HEK293 (cell line): ENCODE measurements around the gene HSD17B2.

Experiments
- CTCF ChIA-PET: fragments of 350-600 bp; formaldehyde crosslinking; extraction: SDS; loops from one replicate; lab custom pipeline; 2021; ENCODE audit warnings: antibody characterized with exemption; lab: Yijun Ruan, JAX
- POLR2A ChIA-PET: fragments of 300-600 bp; formaldehyde crosslinking; extraction: SDS; loops from one replicate; lab custom pipeline; 2020; ENCODE audit warnings: antibody characterized with exemption, inconsistent platforms; lab: Yijun Ruan, JAX
- H3K27ac ChIP-seq: fragments of 200-500 bp; sonication (Bioruptor generic); 2 replicates; pipeline ENCODE4 v1.5.1; 2014; ENCODE audit warnings: low read depth, low read length, control low read depth, inconsistent platforms; ENCODE audit errors: extremely low read depth
- H3K36me3 ChIP-seq, 2 experiments: fragments of 200-500 bp in 1 of 2; sonication (Bioruptor generic) in 1 of 2; 1 replicate in 1 of 2; 2 replicates in 1 of 2; pipeline ENCODE4 v1.5.1; 2014 to 2017; ENCODE audit warnings: inconsistent platforms in 2 of 2, low read length in 2 of 2; ENCODE audit not compliant: control insufficient read depth in 2 of 2, insufficient read depth in 1 of 2
- H3K4me1 ChIP-seq: fragments of 200-500 bp; sonication (Bioruptor generic); 2 replicates; pipeline ENCODE4 v1.5.1; 2014; ENCODE audit warnings: mild to moderate bottlenecking, low read length, inconsistent platforms; ENCODE audit not compliant: control insufficient read depth, insufficient read depth
- H3K4me3 ChIP-seq: 2 replicates; pipeline ENCODE4 v1.5.1; 2011; ENCODE audit warnings: low read depth, mild to moderate bottlenecking, control low read depth, low read length, moderate library complexity
- H3K9me3 ChIP-seq: fragments of 200-500 bp; sonication (Bioruptor generic); 2 replicates; pipeline ENCODE4 v1.5.1; 2014; ENCODE audit warnings: low read depth, low read length, inconsistent platforms; ENCODE audit not compliant: control insufficient read depth, insufficient read depth
- IKZF3 ChIP-seq: fragments of 450-650 bp; IDR thresholded peaks from 2 replicates; pipeline ENCODE4 v1.5.0; 2018; ENCODE audit warnings: missing biosample characterization, mild to moderate bottlenecking, missing genetic modification characterization, moderate library complexity
- OVOL3 ChIP-seq: fragments of 450-650 bp; formaldehyde crosslinking; IDR thresholded peaks from 2 replicates; pipeline ENCODE4 v1.5.1; 2016; ENCODE audit warnings: missing biosample characterization, missing genetic modification characterization
- REPIN1 ChIP-seq: fragments of 450-650 bp; formaldehyde crosslinking; IDR thresholded peaks from 2 replicates; pipeline ENCODE4 v1.5.1; 2017; ENCODE audit warnings: missing biosample characterization, missing genetic modification characterization, low read depth
- ZNF10 ChIP-seq: fragments of 450-650 bp; formaldehyde crosslinking; IDR thresholded peaks from 2 replicates; pipeline ENCODE4 v1.5.1; 2017; ENCODE audit warnings: missing biosample characterization, missing genetic modification characterization
- ZNF16 ChIP-seq: fragments of 450-650 bp; formaldehyde crosslinking; IDR thresholded peaks from 2 replicates; pipeline ENCODE4 v1.5.1; 2016; ENCODE audit warnings: low read depth, missing biosample characterization, missing genetic modification characterization
- ZNF214 ChIP-seq: fragments of 450-650 bp; formaldehyde crosslinking; IDR thresholded peaks from 2 replicates; pipeline ENCODE4 v1.5.1; 2017; ENCODE audit warnings: missing biosample characterization, mild to moderate bottlenecking, missing genetic modification characterization, borderline replicate concordance
- ZNF510 ChIP-seq: fragments of 450-650 bp; formaldehyde crosslinking; IDR thresholded peaks from 2 replicates; pipeline ENCODE4 v1.5.1; 2018; ENCODE audit warnings: mild to moderate bottlenecking, missing genetic modification characterization, missing biosample characterization; ENCODE audit not compliant: insufficient replicate concordance
- ZNF600 ChIP-seq: fragments of 450-650 bp; formaldehyde crosslinking; IDR thresholded peaks from 2 replicates; pipeline ENCODE4 v1.5.1; 2016; ENCODE audit warnings: missing biosample characterization, missing genetic modification characterization
- ZNF621 ChIP-seq: fragments of 450-650 bp; formaldehyde crosslinking; IDR thresholded peaks from 2 replicates; pipeline ENCODE4 v1.5.1; 2017; ENCODE audit warnings: missing biosample characterization, missing genetic modification characterization
- ZNF785 ChIP-seq: fragments of 450-650 bp; formaldehyde crosslinking; IDR thresholded peaks from 2 replicates; pipeline ENCODE4 v1.5.1; 2016; ENCODE audit warnings: missing biosample characterization, missing genetic modification characterization
- ZNF792 ChIP-seq: fragments of 450-650 bp; formaldehyde crosslinking; IDR thresholded peaks from 2 replicates; pipeline ENCODE4 v1.5.1; 2016; ENCODE audit warnings: missing biosample characterization, missing genetic modification characterization
- TF ChIP-seq, protein P1 (sequence below): fragments of 450-650 bp; formaldehyde crosslinking; IDR thresholded peaks from 2 replicates; pipeline ENCODE4 v1.5.1; 2016; ENCODE audit warnings: missing biosample characterization, missing genetic modification characterization, borderline replicate concordance
- TF ChIP-seq, protein P2 (sequence below): fragments of 450-650 bp; IDR thresholded peaks from 2 replicates; pipeline ENCODE4 v1.5.1; 2018; ENCODE audit warnings: missing biosample characterization, missing genetic modification characterization
- TF ChIP-seq, protein P3 (sequence below): fragments of 450-650 bp; formaldehyde crosslinking; IDR thresholded peaks from 2 replicates; pipeline ENCODE4 v1.5.1; 2016; ENCODE audit warnings: missing biosample characterization, missing genetic modification characterization, borderline replicate concordance
- TF ChIP-seq, protein P4 (sequence below): fragments of 450-650 bp; formaldehyde crosslinking; IDR thresholded peaks from 2 replicates; pipeline ENCODE4 v1.5.1; 2016; ENCODE audit warnings: missing biosample characterization, missing genetic modification characterization
- TF ChIP-seq, protein P5 (sequence below): fragments of 450-650 bp; formaldehyde crosslinking; IDR thresholded peaks from 2 replicates; pipeline ENCODE4 v1.5.1; 2016; ENCODE audit warnings: missing biosample characterization, missing genetic modification characterization
- TF ChIP-seq, protein P6 (sequence below): fragments of 450-650 bp; formaldehyde crosslinking; IDR thresholded peaks from 2 replicates; pipeline ENCODE4 v1.5.0; 2017; ENCODE audit warnings: missing biosample characterization, missing genetic modification characterization, borderline replicate concordance
- TF ChIP-seq, protein P7 (sequence below): fragments of 450-650 bp; formaldehyde crosslinking; conservative IDR thresholded peaks from 2 replicates; pipeline ENCODE4 v1.5.1; 2016; ENCODE audit warnings: low read depth, missing biosample characterization, missing genetic modification characterization

HSD17B2 gene

DNA sequence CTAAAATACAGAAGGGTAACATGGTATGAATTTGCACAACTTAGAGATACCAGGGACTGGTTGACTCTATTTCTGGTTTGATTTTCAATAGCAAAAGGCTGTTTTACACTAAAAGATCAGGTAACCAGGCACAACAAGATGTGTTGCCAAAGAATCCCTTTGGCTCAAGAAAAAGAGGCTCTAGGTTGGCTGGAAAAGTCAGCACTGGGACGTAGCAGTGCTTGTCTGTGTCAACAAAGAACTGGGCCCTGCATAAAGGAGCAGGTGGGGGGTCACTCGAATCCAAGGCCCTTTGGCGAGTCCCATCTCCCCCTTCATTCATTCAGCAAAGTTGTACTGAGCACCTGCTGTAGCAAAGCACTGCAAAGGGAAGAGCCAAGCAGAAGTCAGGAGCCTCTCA, 42.2 kb upstream of the HSD17B2 start:
- TF ChIP-seq OVOL3 (no peak), ZNF792 (tag by site-specific recombination) (no peak), REPIN1 (tag by site-specific recombination) (no peak), ZNF621 (tag by site-specific recombination) (no peak), ZNF600 (tag by site-specific recombination) (no peak), ZNF10 (tag by site-specific recombination) (no peak), ZNF510 (tag by site-specific recombination) (no peak), IKZF3 (tag by site-specific recombination) (no peak), ZNF785 (no peak), ZNF214 (no peak), ZNF16 (tag by site-specific recombination) (no peak)
- TF ChIP-seq, protein P1, sequence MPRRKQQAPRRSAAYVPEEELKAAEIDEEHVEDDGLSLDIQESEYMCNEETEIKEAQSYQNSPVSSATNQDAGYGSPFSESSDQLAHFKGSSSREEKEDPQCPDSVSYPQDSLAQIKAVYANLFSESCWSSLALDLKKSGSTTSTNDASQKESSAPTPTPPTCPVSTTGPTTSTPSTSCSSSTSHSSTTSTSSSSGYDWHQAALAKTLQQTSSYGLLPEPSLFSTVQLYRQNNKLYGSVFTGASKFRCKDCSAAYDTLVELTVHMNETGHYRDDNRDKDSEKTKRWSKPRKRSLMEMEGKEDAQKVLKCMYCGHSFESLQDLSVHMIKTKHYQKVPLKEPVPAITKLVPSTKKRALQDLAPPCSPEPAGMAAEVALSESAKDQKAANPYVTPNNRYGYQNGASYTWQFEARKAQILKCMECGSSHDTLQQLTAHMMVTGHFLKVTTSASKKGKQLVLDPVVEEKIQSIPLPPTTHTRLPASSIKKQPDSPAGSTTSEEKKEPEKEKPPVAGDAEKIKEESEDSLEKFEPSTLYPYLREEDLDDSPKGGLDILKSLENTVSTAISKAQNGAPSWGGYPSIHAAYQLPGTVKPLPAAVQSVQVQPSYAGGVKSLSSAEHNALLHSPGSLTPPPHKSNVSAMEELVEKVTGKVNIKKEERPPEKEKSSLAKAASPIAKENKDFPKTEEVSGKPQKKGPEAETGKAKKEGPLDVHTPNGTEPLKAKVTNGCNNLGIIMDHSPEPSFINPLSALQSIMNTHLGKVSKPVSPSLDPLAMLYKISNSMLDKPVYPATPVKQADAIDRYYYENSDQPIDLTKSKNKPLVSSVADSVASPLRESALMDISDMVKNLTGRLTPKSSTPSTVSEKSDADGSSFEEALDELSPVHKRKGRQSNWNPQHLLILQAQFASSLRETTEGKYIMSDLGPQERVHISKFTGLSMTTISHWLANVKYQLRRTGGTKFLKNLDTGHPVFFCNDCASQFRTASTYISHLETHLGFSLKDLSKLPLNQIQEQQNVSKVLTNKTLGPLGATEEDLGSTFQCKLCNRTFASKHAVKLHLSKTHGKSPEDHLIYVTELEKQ (tag by site-specific recombination), result no peak
- TF ChIP-seq, protein P2, sequence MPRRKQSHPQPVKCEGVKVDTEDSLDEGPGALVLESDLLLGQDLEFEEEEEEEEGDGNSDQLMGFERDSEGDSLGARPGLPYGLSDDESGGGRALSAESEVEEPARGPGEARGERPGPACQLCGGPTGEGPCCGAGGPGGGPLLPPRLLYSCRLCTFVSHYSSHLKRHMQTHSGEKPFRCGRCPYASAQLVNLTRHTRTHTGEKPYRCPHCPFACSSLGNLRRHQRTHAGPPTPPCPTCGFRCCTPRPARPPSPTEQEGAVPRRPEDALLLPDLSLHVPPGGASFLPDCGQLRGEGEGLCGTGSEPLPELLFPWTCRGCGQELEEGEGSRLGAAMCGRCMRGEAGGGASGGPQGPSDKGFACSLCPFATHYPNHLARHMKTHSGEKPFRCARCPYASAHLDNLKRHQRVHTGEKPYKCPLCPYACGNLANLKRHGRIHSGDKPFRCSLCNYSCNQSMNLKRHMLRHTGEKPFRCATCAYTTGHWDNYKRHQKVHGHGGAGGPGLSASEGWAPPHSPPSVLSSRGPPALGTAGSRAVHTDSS (tag by site-specific recombination), result no peak
- TF ChIP-seq, protein P3, sequence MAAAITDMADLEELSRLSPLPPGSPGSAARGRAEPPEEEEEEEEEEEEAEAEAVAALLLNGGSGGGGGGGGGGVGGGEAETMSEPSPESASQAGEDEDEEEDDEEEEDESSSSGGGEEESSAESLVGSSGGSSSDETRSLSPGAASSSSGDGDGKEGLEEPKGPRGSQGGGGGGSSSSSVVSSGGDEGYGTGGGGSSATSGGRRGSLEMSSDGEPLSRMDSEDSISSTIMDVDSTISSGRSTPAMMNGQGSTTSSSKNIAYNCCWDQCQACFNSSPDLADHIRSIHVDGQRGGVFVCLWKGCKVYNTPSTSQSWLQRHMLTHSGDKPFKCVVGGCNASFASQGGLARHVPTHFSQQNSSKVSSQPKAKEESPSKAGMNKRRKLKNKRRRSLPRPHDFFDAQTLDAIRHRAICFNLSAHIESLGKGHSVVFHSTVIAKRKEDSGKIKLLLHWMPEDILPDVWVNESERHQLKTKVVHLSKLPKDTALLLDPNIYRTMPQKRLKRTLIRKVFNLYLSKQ (tag by site-specific recombination), result no peak
- TF ChIP-seq, protein P4, sequence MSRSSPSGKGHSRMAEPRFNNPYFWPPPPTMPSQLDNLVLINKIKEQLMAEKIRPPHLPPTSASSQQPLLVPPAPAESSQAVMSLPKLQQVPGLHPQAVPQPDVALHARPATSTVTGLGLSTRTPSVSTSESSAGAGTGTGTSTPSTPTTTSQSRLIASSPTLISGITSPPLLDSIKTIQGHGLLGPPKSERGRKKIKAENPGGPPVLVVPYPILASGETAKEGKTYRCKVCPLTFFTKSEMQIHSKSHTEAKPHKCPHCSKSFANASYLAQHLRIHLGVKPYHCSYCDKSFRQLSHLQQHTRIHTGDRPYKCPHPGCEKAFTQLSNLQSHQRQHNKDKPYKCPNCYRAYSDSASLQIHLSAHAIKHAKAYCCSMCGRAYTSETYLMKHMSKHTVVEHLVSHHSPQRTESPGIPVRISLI, result no peak
- TF ChIP-seq, protein P5, sequence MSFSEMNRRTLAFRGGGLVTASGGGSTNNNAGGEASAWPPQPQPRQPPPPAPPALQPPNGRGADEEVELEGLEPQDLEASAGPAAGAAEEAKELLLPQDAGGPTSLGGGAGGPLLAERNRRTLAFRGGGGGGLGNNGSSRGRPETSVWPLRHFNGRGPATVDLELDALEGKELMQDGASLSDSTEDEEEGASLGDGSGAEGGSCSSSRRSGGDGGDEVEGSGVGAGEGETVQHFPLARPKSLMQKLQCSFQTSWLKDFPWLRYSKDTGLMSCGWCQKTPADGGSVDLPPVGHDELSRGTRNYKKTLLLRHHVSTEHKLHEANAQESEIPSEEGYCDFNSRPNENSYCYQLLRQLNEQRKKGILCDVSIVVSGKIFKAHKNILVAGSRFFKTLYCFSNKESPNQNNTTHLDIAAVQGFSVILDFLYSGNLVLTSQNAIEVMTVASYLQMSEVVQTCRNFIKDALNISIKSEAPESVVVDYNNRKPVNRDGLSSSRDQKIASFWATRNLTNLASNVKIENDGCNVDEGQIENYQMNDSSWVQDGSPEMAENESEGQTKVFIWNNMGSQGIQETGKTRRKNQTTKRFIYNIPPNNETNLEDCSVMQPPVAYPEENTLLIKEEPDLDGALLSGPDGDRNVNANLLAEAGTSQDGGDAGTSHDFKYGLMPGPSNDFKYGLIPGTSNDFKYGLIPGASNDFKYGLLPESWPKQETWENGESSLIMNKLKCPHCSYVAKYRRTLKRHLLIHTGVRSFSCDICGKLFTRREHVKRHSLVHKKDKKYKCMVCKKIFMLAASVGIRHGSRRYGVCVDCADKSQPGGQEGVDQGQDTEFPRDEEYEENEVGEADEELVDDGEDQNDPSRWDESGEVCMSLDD, result no peak
- TF ChIP-seq, protein P6, sequence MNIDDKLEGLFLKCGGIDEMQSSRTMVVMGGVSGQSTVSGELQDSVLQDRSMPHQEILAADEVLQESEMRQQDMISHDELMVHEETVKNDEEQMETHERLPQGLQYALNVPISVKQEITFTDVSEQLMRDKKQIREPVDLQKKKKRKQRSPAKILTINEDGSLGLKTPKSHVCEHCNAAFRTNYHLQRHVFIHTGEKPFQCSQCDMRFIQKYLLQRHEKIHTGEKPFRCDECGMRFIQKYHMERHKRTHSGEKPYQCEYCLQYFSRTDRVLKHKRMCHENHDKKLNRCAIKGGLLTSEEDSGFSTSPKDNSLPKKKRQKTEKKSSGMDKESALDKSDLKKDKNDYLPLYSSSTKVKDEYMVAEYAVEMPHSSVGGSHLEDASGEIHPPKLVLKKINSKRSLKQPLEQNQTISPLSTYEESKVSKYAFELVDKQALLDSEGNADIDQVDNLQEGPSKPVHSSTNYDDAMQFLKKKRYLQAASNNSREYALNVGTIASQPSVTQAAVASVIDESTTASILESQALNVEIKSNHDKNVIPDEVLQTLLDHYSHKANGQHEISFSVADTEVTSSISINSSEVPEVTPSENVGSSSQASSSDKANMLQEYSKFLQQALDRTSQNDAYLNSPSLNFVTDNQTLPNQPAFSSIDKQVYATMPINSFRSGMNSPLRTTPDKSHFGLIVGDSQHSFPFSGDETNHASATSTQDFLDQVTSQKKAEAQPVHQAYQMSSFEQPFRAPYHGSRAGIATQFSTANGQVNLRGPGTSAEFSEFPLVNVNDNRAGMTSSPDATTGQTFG (tag by site-specific recombination), result no peak
- TF ChIP-seq, protein P7, sequence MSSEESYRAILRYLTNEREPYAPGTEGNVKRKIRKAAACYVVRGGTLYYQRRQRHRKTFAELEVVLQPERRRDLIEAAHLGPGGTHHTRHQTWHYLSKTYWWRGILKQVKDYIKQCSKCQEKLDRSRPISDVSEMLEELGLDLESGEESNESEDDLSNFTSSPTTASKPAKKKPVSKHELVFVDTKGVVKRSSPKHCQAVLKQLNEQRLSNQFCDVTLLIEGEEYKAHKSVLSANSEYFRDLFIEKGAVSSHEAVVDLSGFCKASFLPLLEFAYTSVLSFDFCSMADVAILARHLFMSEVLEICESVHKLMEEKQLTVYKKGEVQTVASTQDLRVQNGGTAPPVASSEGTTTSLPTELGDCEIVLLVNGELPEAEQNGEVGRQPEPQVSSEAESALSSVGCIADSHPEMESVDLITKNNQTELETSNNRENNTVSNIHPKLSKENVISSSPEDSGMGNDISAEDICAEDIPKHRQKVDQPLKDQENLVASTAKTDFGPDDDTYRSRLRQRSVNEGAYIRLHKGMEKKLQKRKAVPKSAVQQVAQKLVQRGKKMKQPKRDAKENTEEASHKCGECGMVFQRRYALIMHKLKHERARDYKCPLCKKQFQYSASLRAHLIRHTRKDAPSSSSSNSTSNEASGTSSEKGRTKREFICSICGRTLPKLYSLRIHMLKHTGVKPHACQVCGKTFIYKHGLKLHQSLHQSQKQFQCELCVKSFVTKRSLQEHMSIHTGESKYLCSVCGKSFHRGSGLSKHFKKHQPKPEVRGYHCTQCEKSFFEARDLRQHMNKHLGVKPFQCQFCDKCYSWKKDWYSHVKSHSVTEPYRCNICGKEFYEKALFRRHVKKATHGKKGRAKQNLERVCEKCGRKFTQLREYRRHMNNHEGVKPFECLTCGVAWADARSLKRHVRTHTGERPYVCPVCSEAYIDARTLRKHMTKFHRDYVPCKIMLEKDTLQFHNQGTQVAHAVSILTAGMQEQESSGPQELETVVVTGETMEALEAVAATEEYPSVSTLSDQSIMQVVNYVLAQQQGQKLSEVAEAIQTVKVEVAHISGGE (tag by site-specific recombination), result no peak
- TF ChIP-seq, all 188 proteins: peak for 0
- H3K4me1 ChIP-seq, result no peaks in the 10 kb centered on the region
- ChIA-PET POLR2A (no interaction called here), CTCF (no interaction called here)
- H3K27ac ChIP-seq, result no peak overlapping the region
- H3K9me3 ChIP-seq, result no peaks in the 10 kb centered on the region
- no peaks in the 10 kb centered on the region for H3K36me3 ChIP-seq
- no peak overlapping the region for H3K4me3 ChIP-seq
